HG02981 (cell line): Measurements from ENCODE around the gene PLCB1.

Source experiments
- ATAC-seq: cut with Tn5 transposase; IDR thresholded peaks from one replicate; pipeline ENCODE4 v1.9.1; 2021; ENCODE audit warnings: mild to moderate bottlenecking, moderate library complexity; ENCODE audit not compliant: unreplicated experiment

The PLCB1 gene

DNA sequence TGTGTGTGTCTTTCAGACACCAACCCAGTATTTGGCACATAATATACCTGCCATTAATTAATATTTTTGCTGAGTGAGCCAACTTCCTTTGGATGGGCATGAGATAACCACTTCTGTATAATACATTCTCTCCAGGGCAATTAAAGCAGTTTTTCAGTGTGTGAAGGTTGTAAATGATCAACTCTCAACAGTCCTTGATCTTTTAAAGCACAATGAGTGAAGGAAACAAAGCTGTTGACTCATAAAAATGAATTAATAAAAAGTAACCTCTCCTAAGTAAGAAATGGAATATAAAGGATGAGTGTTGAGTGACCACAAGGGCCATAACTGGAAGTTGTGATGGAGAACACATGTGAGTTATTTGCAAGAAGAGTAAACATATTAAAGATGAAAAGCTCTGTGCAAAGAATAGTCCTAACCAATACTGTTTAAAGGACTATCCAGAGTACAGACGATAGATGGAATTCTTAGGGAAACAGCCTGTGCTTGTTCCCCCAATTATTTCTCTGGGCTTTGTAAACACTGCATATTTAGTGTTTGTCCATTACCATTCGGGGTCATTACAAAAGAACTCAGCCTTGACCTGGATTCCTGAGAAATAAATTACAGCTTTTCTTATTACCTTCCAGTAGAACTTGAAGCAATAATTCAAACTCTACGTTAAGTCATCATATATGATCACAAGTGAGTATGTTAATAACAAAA is 446.2 kb downstream of the PLCB1 start:
- ATAC-seq = no peak

DNA sequence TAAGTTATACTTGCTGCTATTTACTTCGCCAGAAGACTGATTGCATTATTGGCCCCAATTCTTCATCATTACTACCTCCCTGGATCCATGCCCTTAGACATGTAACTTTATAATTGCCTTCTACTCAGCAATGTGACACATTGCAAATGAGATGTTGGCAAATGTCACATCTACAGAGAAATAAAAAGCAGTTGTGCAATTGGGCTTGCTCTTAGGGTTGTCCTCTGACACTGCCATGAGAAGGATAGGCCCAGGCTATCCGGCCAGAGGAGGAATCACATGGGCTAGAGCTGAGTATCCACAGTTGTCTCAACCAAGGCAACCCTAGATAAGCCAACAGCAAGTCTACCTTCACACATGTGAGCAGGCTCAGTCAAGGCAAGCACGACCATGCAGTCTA is 447.0 kb downstream of the PLCB1 start:
- ATAC-seq = no peak

DNA sequence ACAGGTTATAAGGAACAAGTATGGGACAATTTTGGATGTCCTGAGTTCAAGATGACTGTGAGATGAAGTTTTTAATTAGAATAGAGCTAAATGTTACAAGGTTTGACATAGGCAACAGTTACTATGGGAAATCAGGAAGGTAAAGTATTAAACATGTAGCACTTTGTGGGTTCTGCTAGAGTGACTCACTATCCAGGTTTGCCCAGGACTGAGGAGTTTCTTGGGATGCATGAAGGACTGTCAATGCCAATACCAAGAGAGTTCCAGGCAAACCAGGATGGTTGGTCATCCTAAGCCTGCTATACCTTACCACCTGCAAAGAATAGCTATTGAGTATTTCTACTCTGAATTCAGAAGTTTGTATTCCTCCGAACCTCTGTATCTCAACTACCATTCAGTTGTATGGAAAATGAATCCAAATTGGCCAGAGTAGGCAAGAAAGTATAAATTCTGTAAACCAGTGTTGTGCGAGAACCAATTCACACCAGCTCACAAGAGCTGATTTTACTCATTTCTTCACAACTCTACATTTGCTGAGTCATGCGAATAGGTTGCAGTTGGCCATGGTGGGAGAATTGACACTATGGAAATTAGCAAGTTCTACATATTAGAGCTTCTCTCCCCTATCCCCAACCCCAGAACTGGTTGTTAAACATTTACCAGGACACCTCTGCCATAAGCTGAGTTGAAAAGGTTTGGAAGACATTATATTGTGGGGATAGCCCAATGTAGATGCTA is 449.5 kb downstream of the PLCB1 start:
- ATAC-seq = no peak

DNA sequence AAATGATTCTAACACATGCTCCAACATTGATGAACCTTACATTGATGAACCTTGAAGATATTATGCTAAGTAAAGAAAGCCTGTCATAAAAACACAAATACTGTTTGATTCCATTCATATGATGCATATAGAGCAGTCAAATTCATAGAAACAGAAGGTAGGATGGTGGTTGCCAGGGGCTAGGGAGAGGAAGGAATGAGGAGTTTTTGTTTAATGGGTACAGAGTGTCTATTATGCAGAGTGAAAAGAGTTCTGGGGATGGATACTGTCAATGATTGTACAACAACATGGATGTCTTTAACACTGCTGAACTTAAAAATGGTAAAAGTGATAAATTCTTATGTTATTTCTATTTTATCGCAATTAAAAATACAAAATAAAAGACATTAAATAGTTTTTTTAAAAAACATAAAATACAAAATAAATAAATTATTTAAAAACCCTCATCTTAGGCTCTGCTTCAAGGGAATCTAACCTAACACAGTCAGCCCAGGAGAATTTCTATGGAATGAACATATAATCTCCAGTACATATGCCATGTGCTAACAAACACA is 451.0 kb downstream of the PLCB1 start:
- ATAC-seq = no peak

GRCh38 chr20:8583566-8584043 is 451.5 kb downstream of the PLCB1 start:
- no peak for ATAC-seq

DNA sequence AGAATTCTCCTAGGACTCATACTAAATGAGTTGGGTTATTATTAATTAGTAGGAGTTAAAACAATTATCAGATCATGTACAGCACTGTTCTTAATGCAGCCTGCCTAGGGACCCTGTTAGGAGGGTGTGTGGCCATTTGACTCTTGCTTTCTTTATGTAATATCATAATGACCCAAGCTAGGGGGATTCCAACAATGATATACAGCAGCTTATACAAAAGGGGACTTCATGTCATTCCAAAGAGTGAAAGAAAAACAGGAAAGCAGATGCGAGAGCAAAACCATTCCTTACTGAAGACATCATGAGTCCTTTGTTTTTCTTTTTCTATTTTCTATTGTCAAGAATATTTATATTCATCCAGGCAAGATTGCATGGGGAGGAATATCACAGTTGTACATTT is 455.2 kb downstream of the PLCB1 start:
- ATAC-seq = no peak

GRCh38 chr20:8587810-8588209 is 455.7 kb downstream of the PLCB1 start:
- ATAC-seq = no peak

GRCh38 chr20:8589956-8590355 is 457.9 kb downstream of the PLCB1 start:
- ATAC-seq = no peak

- ATAC-seq = peak; percentile 1
Measured at GRCh38 chr20:8600910-8601541, 469.0 kb downstream of the PLCB1 start.

GRCh38 chr20:8601542-8601912 is 469.5 kb downstream of the PLCB1 start:
- peak; percentile 82 for ATAC-seq

GRCh38 chr20:8602389-8603116 is 470.5 kb downstream of the PLCB1 start:
- peak; percentile 84 for ATAC-seq

GRCh38 chr20:8608470-8608869 is 476.4 kb downstream of the PLCB1 start:
- no peak for ATAC-seq

GRCh38 chr20:8616792-8617191 is 484.7 kb downstream of the PLCB1 start:
- ATAC-seq = no peak

DNA sequence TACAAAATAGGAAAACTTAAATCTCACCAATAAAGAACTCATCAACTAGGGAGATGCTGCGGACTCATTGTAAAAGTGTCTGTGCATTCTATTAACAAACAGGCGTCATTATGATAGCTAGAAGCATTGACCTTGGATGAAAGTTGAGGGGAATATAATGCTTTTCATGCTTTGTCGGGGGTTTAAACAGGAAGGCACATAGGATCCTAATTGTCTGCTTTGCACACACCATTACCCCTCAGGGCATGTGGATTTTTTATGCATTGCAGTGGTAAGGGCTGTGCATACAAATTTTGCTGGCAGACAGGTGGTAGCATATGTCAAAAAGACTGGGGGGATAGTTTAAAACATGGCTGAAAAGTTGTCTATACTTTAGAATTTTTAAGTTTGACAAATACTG is 488.9 kb downstream of the PLCB1 start:
- ATAC-seq = no peak

DNA sequence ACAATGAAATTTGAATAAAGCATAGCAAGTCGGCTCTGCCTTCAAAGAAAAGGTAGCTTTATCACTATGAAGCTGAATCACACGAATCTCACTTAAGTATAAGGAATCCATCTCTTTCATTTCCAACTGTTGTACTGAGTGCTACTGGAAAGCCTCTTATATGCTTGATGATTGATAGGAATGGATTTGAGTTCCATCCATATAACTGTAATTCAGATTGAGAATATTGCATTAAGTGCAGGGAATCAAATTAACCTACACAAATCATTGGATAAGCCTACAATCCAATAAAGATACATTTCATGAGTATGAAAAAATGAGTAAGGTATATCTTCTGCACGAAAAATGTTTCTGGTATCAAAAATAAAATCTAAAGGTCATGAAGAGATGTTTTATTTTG is 492.0 kb downstream of the PLCB1 start:
- no peak for ATAC-seq

DNA sequence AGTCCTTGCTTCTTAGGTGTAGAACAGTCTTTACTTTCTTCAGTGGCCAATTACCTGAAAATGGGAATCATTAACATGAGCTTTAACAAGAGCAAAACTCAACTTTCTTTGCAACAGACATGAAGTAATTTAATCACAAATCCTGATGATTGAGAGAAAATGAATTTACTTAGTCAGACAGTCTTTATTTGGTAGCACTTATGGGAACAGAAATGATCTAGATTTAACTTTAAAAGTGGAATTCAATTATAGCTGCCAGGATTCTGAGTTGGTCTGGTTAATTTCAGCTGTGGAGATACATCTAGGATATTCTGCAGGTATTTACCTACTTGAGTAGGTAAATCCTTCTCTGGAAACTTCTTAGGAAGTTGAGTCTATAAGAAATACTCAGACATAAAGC is 492.6 kb downstream of the PLCB1 start:
- ATAC-seq = no peak

DNA sequence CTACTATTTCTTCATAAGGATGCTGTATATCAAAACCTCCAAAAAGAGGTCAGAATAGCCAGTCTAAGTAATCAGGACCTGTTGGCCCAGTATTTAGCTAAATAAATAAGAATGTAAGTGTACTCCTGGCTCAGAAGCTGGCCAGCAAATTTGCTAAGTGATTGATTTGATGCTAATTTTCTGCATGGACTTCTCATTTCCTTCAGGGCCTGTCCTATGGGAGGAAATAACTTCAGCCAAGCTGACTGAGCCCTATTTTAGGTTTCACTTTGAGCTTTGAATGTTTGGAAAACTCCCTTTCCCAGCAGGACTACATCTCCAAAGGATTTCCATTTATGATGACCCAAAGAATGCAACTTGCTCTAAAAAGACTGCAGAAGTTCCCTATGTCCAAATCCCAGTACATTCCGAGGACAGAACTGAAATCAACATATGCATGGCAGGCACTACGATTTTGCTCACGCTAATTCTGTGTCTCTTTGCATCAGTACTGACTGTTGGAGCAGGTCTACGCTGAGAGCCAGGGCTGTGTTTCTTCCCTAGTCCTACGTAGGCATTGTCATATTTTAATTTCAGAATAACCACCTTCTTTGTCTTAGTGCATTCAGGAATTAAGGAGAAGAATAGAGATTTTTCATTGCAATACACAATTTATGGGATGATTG is 495.4 kb downstream of the PLCB1 start:
- no peak for ATAC-seq

GRCh38 chr20:8631271-8631670 is 499.2 kb downstream of the PLCB1 start:
- no peak for ATAC-seq

DNA sequence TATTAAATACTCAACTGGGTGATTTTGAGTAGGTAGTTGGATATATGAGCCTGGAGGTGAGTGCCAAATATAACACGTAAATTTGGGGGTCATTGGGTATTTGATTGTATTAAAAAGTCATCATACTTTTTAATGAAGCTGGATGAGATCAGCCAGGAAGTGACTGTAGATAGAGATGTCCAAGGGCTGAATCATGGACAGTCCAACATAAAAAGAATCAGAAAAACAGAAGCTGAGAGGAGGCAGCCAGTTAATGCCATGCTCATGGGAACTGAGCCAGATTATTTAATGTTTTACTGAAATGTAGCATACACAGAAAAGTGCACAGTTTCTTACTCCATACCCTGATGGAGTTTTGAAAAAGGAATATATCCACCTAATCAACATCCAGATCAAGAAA is 501.3 kb downstream of the PLCB1 start:
- no peak for ATAC-seq

- ATAC-seq = no peak
Measured at GRCh38 chr20:8635048-8635572, 503.0 kb downstream of the PLCB1 start.
